Liver (tissue), 3 donors: ENCODE data around the gene RGS10.

Experiments
- CTCF ChIP-seq: fragments of 150-350 bp; IDR thresholded peaks from 2 replicates; pipeline ENCODE4 v1.5.1; 2017; ENCODE audit warnings: improper control_type of control experiment, low read depth, low read length; ENCODE audit not compliant: missing input control
- JUND ChIP-seq, 2 donors: IDR thresholded peaks; 2 replicates each; pipeline ENCODE4 v1.6.1; 2016; ENCODE audit warnings: antibody characterized with exemption in 2 of 2
- MAX ChIP-seq: IDR thresholded peaks from 2 replicates; pipeline ENCODE4 v1.6.1; 2016; ENCODE audit warnings: antibody characterized with exemption
- RAD21 ChIP-seq, 2 donors: IDR thresholded peaks; 2 replicates each; pipeline ENCODE4 v1.6.1; 2016; ENCODE audit warnings: antibody characterized with exemption in 2 of 2, mild to moderate bottlenecking in 2 of 2
- SP1 ChIP-seq: IDR thresholded peaks from 2 replicates; pipeline ENCODE4 v1.6.1; 2018; ENCODE audit warnings: antibody characterized with exemption, mild to moderate bottlenecking
- YY1 ChIP-seq: IDR thresholded peaks from 2 replicates; pipeline ENCODE4 v1.6.1; 2016; ENCODE audit warnings: antibody characterized with exemption, mild to moderate bottlenecking
- TF ChIP-seq, protein P1 (sequence below): IDR thresholded peaks from 2 replicates; pipeline ENCODE4 v1.6.1; 2016; ENCODE audit warnings: antibody characterized with exemption, mild to moderate bottlenecking
- donor health status: healthy.
- donor health status: healthy.

DNA sequence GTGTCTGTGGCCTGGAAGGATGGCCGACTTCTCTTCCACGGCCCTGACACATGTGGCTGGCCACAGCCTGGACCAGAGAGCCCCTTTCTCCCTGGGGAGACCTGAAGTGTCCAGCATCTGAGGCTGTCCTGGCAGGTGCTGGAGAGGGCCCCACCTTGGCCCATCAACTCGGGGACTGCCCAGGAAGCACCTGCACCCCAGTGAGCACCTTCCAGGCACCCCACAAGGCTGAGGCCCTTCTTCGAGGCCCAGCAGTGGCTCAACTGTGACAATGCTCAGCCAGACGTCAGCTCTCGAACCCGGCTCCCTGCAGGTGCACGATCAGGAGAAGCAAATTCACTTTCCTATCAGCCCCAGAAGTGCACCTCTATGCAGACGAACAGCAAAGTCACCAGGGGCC lies 24.3 kb downstream of the RGS10 start:
- TF ChIP-seq MAX (no peak), CTCF (no peak), YY1 (no peak), RAD21 (IDR thresholded peaks at IDR 0.05) (no peak), JUND (IDR thresholded peaks at IDR 0.05) (no peak), SP1 (no peak)
- TF ChIP-seq, protein P1, sequence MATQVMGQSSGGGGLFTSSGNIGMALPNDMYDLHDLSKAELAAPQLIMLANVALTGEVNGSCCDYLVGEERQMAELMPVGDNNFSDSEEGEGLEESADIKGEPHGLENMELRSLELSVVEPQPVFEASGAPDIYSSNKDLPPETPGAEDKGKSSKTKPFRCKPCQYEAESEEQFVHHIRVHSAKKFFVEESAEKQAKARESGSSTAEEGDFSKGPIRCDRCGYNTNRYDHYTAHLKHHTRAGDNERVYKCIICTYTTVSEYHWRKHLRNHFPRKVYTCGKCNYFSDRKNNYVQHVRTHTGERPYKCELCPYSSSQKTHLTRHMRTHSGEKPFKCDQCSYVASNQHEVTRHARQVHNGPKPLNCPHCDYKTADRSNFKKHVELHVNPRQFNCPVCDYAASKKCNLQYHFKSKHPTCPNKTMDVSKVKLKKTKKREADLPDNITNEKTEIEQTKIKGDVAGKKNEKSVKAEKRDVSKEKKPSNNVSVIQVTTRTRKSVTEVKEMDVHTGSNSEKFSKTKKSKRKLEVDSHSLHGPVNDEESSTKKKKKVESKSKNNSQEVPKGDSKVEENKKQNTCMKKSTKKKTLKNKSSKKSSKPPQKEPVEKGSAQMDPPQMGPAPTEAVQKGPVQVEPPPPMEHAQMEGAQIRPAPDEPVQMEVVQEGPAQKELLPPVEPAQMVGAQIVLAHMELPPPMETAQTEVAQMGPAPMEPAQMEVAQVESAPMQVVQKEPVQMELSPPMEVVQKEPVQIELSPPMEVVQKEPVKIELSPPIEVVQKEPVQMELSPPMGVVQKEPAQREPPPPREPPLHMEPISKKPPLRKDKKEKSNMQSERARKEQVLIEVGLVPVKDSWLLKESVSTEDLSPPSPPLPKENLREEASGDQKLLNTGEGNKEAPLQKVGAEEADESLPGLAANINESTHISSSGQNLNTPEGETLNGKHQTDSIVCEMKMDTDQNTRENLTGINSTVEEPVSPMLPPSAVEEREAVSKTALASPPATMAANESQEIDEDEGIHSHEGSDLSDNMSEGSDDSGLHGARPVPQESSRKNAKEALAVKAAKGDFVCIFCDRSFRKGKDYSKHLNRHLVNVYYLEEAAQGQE = no peak
